Endodermal cell (in vitro differentiated cells): ENCODE data around the gene TSPAN6. TPM values are rescaled to one million over a fixed set of nuclear protein-coding genes. Genes with fewer than 3 reads are reported as not detected.

ENCODE experiments used
- DNase-seq: peaks from one replicate; pipeline ENCODE4 v3.0.0-alpha.2; 2017
- H3K27ac ChIP-seq: 2 replicates; pipeline ENCODE4 v1.5.1; 2013; ENCODE audit warnings: mild to moderate bottlenecking, low read depth, low read length, moderate library complexity
- H3K27me3 ChIP-seq: 2 replicates; pipeline ENCODE4 v1.6.1; 2013; ENCODE audit warnings: mild to moderate bottlenecking, low read length, moderate library complexity; ENCODE audit not compliant: insufficient read depth, control insufficient read depth, poor library complexity, severe bottlenecking
- H3K36me3 ChIP-seq: 2 replicates; pipeline ENCODE4 v1.7.0; 2013; ENCODE audit warnings: mild to moderate bottlenecking, low read length, moderate library complexity; ENCODE audit not compliant: control insufficient read depth, insufficient read depth
- H3K4me1 ChIP-seq: one replicate; pipeline ENCODE4 v1.7.0; 2013; ENCODE audit warnings: low read length; ENCODE audit not compliant: control insufficient read depth, insufficient read depth
- H3K4me3 ChIP-seq: 2 replicates; pipeline ENCODE4 v1.5.1; 2013; ENCODE audit warnings: mild to moderate bottlenecking, low read length, moderate library complexity
- H3K9ac ChIP-seq: 2 replicates; pipeline ENCODE4 v1.6.1; 2013; ENCODE audit warnings: mild to moderate bottlenecking, low read length, moderate library complexity; ENCODE audit not compliant: poor library complexity, severe bottlenecking; ENCODE audit errors: extremely low read depth
- H3K9me3 ChIP-seq: 2 replicates; pipeline ENCODE4 v1.6.1; 2013; ENCODE audit warnings: mild to moderate bottlenecking, low read length, moderate library complexity; ENCODE audit not compliant: control insufficient read depth
- H3K27ac Mint-ChIP-seq: 2 replicates; pipeline ENCODE4 v1.8.0; 2020; ENCODE audit warnings: mixed read lengths
- H3K27me3 Mint-ChIP-seq: 2 replicates; pipeline ENCODE4 v1.8.0; 2021; ENCODE audit warnings: mild to moderate bottlenecking, mixed read lengths; ENCODE audit not compliant: insufficient read depth
- H3K36me3 Mint-ChIP-seq: 2 replicates; pipeline ENCODE4 v1.8.0; 2020; ENCODE audit warnings: low read depth, mixed read lengths
- H3K4me1 Mint-ChIP-seq: 2 replicates; pipeline ENCODE4 v1.8.0; 2020; ENCODE audit warnings: mixed read lengths
- H3K4me3 Mint-ChIP-seq: 2 replicates; pipeline ENCODE4 v1.8.0; 2020; ENCODE audit warnings: mild to moderate bottlenecking, moderate library complexity, mixed read lengths
- H3K9me3 Mint-ChIP-seq: 2 replicates; pipeline ENCODE4 v1.8.0; 2020; ENCODE audit warnings: mild to moderate bottlenecking, mixed read lengths
- WGBS, 2 experiments: methylation state at CpG; one replicate each; pipeline versions ENCODE4 v1.1.5 to v1.1.7; 2013; ENCODE audit warnings: missing lambda C conversion rate in 2 of 2, mixed read lengths in 1 of 2; ENCODE audit not compliant: insufficient coverage in 1 of 2, insufficient read length in 1 of 2; 5-methylcytosine and 5-hydroxymethylcytosine counted together
- total RNA-seq, 2 donors: library from RNA; stranded (reverse); fragmentation: NEBNext Ultra II Directional in 1 of 2; extraction: Animal tissue kit (Norgen Biotek cat#: 25700) in 1 of 2; gene quantifications; 2 replicates in 1 of 2; 3 replicates in 1 of 2; pipeline ENCODE4 v1.2.1, GENCODE V29; 2021
- TF ChIP-seq, protein P1 (sequence below): fragments of 200-600 bp; sonication (generic); conservative IDR thresholded peaks from 2 replicates; pipeline ENCODE4 v1.5.0; 2021; ENCODE audit warnings: antibody characterized with exemption, mild to moderate bottlenecking

Gene TSPAN6
- total RNA-seq, 2 donors from 2014 or later = 60.4 to 77.7 TPM

DNA sequence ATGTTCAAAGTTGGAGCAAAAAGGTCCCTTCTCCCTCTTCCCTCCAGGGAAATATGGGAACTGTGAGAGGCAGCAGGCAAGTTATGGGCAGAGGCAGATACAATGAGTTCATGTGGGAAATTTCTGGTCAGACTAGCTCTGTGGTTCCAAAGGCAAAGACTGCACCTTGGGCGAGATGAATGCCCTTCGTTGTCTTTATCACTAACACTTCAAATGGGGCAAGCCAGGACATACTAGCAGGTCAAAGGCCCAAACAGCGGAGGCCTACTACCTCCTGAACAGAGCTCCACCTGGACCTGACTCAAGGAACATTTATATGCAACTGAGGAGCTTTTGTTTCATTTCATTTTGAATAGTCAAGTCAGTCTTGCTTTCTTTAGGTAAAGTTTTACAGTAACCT, 36.4 kb upstream of the TSPAN6 start:
- no peaks in the 10 kb centered on the region for H3K36me3 ChIP-seq
- no peaks in the 10 kb centered on the region for H3K27me3 Mint-ChIP-seq
- no peak overlapping the region for H3K27ac ChIP-seq
- no peak overlapping the region for H3K27ac Mint-ChIP-seq
- H3K4me3 Mint-ChIP-seq = no peak overlapping the region
- H3K9me3 Mint-ChIP-seq = peaks cover 14% of the 10 kb centered on the region
- H3K9ac ChIP-seq = no peak overlapping the region
- no peak for DNase-seq
- TF ChIP-seq, protein P1, sequence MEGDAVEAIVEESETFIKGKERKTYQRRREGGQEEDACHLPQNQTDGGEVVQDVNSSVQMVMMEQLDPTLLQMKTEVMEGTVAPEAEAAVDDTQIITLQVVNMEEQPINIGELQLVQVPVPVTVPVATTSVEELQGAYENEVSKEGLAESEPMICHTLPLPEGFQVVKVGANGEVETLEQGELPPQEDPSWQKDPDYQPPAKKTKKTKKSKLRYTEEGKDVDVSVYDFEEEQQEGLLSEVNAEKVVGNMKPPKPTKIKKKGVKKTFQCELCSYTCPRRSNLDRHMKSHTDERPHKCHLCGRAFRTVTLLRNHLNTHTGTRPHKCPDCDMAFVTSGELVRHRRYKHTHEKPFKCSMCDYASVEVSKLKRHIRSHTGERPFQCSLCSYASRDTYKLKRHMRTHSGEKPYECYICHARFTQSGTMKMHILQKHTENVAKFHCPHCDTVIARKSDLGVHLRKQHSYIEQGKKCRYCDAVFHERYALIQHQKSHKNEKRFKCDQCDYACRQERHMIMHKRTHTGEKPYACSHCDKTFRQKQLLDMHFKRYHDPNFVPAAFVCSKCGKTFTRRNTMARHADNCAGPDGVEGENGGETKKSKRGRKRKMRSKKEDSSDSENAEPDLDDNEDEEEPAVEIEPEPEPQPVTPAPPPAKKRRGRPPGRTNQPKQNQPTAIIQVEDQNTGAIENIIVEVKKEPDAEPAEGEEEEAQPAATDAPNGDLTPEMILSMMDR = no peak
- H3K4me3 ChIP-seq = no peak overlapping the region
- no peaks in the 10 kb centered on the region for H3K4me1 ChIP-seq
- 82 to 93% methylated on average over 2 to 3 of the region's 3 CpGs for WGBS, 2 experiments
- no peaks in the 10 kb centered on the region for H3K9me3 ChIP-seq
- no peaks in the 10 kb centered on the region for H3K36me3 Mint-ChIP-seq
- no peaks in the 10 kb centered on the region for H3K27me3 ChIP-seq
- peaks cover 11% of the 10 kb centered on the region for H3K4me1 Mint-ChIP-seq

DNA sequence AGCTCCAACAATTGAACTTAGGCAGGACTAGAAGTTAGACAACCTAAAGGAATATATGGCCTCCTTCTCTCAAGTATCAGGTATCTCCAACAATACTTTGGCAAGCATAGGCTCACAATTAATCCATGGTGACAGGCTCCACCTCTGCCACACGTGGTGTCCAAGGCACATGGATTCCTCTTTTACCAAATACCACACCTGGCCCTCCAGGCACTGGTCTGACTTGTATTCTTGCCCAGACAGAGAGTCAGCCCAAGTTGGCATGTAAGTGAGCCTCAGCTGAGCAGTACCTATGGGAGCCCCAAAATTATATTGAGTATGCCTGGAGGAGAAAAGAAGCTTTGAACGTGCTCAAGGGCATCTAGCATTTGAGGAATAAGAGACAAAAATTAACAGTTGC, 27.0 kb upstream of the TSPAN6 start:
- H3K27me3 ChIP-seq = no peaks in the 10 kb centered on the region
- Mint-ChIP-seq H3K27me3 (peaks cover 2% of the 10 kb centered on the region), H3K4me3 (no peak overlapping the region), H3K27ac (no peak overlapping the region), H3K36me3 (no peaks in the 10 kb centered on the region), H3K4me1 (peaks cover 4% of the 10 kb centered on the region), H3K9me3 (peaks cover 16% of the 10 kb centered on the region)
- no peak overlapping the region for H3K27ac ChIP-seq
- H3K36me3 ChIP-seq = no peaks in the 10 kb centered on the region
- TF ChIP-seq, protein P1 = no peak
- H3K4me3 ChIP-seq = no peak overlapping the region
- no peaks in the 10 kb centered on the region for H3K4me1 ChIP-seq
- H3K9ac ChIP-seq = no peak overlapping the region
- no peak for DNase-seq
- H3K9me3 ChIP-seq = no peaks in the 10 kb centered on the region
- WGBS, 2 experiments = 82% methylated on average over 2 of the region's 2 CpGs; no CpG with 5 or more reads in 1 of the 2 experiments

DNA sequence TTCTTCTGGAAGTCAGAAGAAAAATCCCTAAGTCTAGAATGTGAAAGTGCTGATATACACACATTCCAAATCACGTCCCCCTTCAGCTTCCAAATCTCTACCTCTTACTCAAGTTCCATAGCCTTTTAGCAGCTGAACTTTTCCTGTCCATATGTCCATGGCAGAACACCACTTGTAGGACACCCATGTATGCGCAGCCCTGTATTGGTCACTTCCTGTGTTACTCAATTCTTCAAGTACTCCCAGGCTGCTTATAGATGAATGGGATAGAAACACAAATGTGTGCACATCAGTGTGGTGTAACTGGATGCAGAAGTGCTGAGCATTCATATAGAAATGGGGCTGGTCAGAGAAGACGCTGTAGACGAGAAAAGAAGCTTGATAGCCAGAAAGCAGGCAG, 26.2 kb upstream of the TSPAN6 start:
- Histone ChIP-seq H3K36me3 (no peaks in the 10 kb centered on the region), H3K9me3 (no peaks in the 10 kb centered on the region), H3K4me3 (no peak overlapping the region), H3K4me1 (no peaks in the 10 kb centered on the region), H3K27me3 (no peaks in the 10 kb centered on the region), H3K9ac (no peak overlapping the region), H3K27ac (no peak overlapping the region)
- 94 to 97% methylated on average over 2 to 4 of the region's 4 CpGs for WGBS, 2 experiments
- TF ChIP-seq, protein P1 = no peak
- peaks cover 14% of the 10 kb centered on the region for H3K9me3 Mint-ChIP-seq
- H3K27me3 Mint-ChIP-seq = peaks cover 2% of the 10 kb centered on the region
- H3K36me3 Mint-ChIP-seq = no peaks in the 10 kb centered on the region
- H3K27ac Mint-ChIP-seq = no peak overlapping the region
- H3K4me3 Mint-ChIP-seq = no peak overlapping the region
- H3K4me1 Mint-ChIP-seq = no peaks in the 10 kb centered on the region
- DNase-seq = no peak
